ENCODE data around the gene TTC9C.
"Not testable (repeated sequence)": the region's sequence is repeated elsewhere in the genome, so short reads cannot be mapped to it uniquely, and the experiment has no call there.

Gene TTC9C

GRCh38 chr11:62752994-62753735 is 24.9 kb downstream of the TTC9C start:
- no peak for DNase-seq

- DNase-seq, result peak; percentile 100
Measured at GRCh38 chr11:62753736-62754603, 25.7 kb downstream of the TTC9C start, which contains the start of gene ZBTB3. TSS of gene ZBTB3 (minus strand) at chr11:62754160. CDS start at chr11:62753664, 496 bp downstream.

DNA sequence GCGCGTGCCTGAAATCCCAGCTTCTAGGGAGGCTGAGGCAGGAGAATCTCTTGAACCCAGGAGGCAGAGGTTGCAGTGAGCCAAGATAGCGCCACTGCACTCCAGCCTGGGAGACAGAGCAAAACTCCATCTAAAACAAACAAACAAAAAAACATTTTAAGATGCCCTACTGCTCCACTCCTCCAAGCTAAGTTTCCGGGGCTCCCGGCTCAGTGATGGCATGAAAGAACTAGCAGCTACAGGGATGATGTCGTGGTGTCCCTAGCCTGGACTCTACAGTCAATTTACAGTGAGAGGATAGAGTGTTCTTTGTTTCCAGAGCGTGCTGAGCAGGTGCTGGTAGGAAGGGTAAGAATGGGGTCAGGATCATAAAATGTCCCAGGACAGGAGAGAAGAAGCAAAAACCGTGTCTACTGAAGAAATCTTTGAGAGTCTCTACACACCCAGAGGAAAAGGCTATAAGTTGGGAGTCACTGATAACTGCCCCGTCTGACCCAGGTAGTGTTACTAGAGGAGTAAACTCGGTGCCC is 26.9 kb downstream of the TTC9C start:
- no peak for DNase-seq

DNA sequence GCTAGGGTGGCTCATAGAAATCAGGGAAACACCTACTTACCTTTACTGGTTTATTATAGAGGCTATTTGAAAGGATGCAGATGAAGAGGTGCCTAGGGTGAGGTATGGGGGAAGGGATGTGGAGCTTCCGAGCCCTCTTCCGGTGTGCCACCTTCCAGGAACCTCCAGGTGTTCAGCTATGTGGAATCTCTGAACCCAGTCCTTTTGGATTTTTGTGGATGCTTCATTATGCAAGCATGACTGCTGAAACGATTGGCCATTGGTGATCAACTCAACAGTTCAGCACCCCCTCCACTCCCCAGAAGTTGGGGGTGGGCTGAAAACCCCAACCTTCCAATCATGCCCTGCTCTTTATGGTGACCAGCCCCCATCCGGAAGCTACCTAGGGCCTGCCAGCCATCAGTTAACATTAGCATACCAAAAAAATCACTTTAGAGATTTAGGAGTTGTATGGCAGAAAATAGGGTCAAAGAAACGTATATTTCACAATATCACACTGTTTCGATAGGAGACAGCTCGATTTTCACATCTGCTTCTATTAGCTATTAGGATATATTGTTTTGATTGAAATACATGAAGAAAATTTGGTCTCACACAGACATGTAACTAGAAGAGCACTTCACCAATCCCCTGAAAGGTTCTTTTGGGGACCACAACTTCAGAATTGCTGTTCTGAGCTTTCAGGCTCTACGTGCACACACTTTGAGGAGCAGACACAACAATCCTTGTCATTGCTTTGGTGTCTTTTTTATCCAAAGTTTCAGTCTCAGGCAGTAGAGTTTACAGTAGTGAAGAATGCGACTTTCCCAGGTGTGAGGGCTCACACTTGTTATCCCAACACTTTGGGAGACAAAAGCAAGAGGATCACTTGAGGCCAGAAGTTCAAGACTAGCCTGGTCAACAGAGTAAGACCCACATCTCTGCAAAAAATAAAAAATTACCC is 29.8 kb downstream of the TTC9C start:
- DNase-seq, result no peak

GRCh38 chr11:62760867-62761227 is 32.6 kb downstream of the TTC9C start:
- not testable (repeated sequence) for DNase-seq

DNA sequence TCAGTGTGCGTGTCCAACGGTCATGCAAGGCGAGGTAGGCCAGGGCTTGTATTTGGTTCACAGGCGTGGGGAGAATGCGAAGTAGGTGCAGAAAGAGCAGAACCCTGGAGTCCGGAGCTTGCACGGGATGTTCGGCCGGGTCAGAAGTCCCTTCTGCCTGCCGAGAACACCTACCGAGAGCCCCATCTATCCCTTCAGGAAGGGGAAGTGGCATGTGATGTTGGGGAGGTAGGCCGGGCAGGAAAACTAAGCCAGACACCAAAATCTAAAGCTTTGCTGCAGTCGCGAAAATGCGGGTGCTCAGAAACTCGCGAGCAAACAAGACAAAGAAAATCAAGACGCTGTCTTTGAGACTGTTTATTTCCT is 42.5 kb downstream of the TTC9C start:
- DNase-seq, result no peak

GRCh38 chr11:62771144-62772021 is 43.1 kb downstream of the TTC9C start, which contains the start of gene TAF6L:
TSS of gene TAF6L (plus strand) at chr11:62771396. CDS start at chr11:62775784, 4,388 bp downstream.
- DNase-seq, result peak; percentile 98

DNA sequence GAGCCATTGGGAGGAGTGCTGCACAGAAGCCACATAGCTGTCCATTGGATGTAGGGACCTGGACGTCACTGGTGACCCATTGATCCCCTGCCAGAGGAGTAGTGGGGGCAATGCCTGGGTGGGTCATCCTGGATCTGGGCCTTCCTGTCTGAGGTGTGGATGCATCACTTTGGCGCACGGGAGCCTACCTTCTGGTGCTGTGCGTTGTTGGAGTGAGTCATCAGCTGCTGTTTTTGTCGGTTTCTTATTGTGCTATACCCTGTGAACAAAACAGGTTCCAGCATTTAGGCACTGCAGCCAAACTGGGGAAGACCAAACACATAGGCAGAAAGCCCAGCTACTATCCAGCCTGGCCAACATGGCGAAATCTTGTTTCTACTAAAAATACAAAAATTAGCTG is 46.1 kb downstream of the TTC9C start:
- no peak for DNase-seq

DNA sequence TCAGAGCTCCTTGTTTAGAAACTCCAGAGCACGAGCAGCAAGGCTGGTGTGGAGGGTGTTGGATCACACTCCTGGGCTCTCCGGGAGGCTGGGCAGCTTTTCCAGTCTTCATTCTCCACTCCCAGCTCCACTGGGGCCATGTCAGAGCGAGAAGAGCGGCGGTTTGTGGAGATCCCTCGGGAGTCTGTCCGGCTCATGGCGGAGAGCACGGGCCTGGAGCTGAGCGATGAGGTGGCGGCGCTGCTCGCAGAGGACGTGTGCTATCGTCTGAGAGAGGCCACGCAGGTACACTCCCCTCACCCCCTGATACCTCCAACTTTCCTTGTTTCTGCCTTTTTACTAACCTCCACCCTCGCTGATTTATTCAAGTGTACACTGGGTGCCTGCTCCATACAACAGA is 47.4 kb downstream of the TTC9C start:
- no peak for DNase-seq

DNA sequence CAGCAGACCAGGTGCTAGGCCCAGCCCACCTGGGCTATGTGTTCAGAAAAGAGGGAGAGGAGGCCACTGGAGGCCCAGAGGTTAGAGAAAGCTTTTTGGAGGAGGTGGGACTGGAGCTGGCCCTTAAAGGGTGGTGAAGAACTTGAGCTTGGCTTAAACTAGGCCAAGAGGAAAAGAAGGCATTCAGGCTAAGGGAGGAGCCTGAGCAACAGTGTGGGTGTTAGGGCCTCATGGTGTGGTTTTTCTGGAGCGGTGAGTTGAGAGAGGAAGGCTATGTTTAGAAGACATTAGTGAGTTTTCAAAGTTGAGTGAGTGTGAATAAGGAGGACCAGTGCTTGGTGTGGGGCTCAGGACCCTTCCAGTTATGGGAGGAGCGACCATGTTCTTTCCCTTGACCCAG is 49.1 kb downstream of the TTC9C start:
- DNase-seq, result no peak

DNA sequence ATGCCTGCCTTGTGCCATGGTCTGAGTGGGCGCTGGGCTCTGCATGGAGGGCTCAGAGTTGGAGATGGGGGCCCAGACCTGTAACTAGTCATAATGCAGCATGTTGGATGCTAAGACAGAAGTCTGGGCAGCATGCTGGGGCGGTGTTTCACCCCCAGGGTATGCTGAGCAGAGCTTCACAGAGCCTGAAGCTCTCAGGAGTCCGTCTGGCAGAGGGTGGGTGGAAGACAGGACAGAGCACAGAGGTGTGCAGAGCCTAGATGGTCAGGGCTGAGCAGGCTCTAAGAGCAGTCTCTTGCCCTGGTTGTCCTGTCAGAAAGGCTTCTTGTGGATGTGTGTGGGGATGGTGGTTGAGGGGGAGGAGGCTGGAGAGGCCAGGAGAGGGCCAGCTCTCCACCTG is 50.2 kb downstream of the TTC9C start:
- DNase-seq, result no peak

DNA sequence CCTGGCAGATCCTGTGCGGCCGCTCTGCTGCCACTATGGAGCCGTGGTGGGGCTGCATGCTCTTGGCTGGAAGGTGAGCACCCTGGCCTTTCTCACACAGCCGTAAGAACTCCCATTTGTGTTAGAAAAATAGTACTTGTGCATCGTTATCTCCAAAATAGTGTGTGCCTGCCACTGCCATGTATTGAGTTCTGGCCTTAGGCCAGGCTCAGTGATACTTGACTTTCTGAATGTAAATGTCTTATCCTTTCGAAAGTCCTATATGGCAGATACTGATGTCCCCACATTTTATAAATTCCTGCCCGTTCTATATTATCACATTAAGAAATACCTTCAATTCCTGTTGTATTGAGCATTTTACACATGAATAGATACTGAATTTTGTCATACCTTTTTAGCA is 54.5 kb downstream of the TTC9C start:
- DNase-seq, result no peak

- DNase-seq, result peak; percentile 95
Measured at GRCh38 chr11:62786318-62787004, 58.2 kb downstream of the TTC9C start.

GRCh38 chr11:62787005-62787759 is 58.9 kb downstream of the TTC9C start, which contains the start of gene TMEM179B:
TSS of gene TMEM179B (plus strand) at chr11:62787402. CDS start at chr11:62787432, 30 bp downstream.
- DNase-seq, result peak; percentile 98

All from retina (tissue), 1 donor.